ENCODE data around the gene BTN2A1.

BTN2A1 gene

GRCh38 chr6:26486358-26486757, 28.6 kb downstream of the BTN2A1 start:
- no peaks in the 10 kb centered on the region for H3K4me1 ChIP-seq
- no peaks in the 10 kb centered on the region for H3K27me3 ChIP-seq (ENCODE audit: control insufficient read depth, insufficient read depth, low read length)
- H3K9me3 ChIP-seq (ENCODE audit: control insufficient read depth, low read length): no peaks in the 10 kb centered on the region
- no peak overlapping the region for H3K9ac ChIP-seq
- H3K4me3 ChIP-seq (ENCODE audit: low read depth, low read length): no peak overlapping the region
- TF ChIP-seq CTCF (IDR thresholded peaks at IDR 0.05): no peak
- no peak overlapping the region for H2AFZ ChIP-seq
- no peak overlapping the region for H3K27ac ChIP-seq
- no peaks in the 10 kb centered on the region for H3K79me2 ChIP-seq
- no peak overlapping the region for H3K4me2 ChIP-seq (ENCODE audit: low read length)
- no peaks in the 10 kb centered on the region for H3K36me3 ChIP-seq (ENCODE audit: control insufficient read depth, insufficient read depth, low read length)

- no peak overlapping the region for H3K4me2 ChIP-seq (ENCODE audit: low read length)
- H2AFZ ChIP-seq: no peak overlapping the region
Observed at GRCh38 chr6:26487466-26487865, 29.7 kb downstream of the BTN2A1 start.

GRCh38 chr6:26489996-26490964, 32.5 kb downstream of the BTN2A1 start:
- Histone ChIP-seq H3K4me3 (ENCODE audit: low read depth, low read length) (no peak overlapping the region), H3K36me3 (ENCODE audit: control insufficient read depth, insufficient read depth, low read length) (no peaks in the 10 kb centered on the region), H3K4me2 (ENCODE audit: low read length) (no peak overlapping the region), H3K9ac (no peak overlapping the region), H3K79me2 (no peaks in the 10 kb centered on the region), H2AFZ (no peak overlapping the region), H3K27ac (no peak overlapping the region), H3K27me3 (ENCODE audit: control insufficient read depth, insufficient read depth, low read length) (no peaks in the 10 kb centered on the region), H3K9me3 (ENCODE audit: control insufficient read depth, low read length) (no peaks in the 10 kb centered on the region), H3K4me1 (no peaks in the 10 kb centered on the region)
- TF ChIP-seq CTCF (IDR thresholded peaks at IDR 0.05): no peak

More at GRCh38 chr6:26487466-26487865, 29.7 kb downstream of the BTN2A1 start:
- Histone ChIP-seq H3K79me2 (no peaks in the 10 kb centered on the region), H3K9ac (no peak overlapping the region), H3K36me3 (ENCODE audit: control insufficient read depth, insufficient read depth, low read length) (no peaks in the 10 kb centered on the region), H3K9me3 (ENCODE audit: control insufficient read depth, low read length) (no peaks in the 10 kb centered on the region), H3K27ac (no peak overlapping the region), H3K4me1 (no peaks in the 10 kb centered on the region), H3K27me3 (ENCODE audit: control insufficient read depth, insufficient read depth, low read length) (no peaks in the 10 kb centered on the region), H3K4me3 (ENCODE audit: low read depth, low read length) (no peak overlapping the region)
- TF ChIP-seq CTCF (IDR thresholded peaks at IDR 0.05): no peak

GRCh38 chr6:26491604-26492003, 33.8 kb downstream of the BTN2A1 start:
- H3K36me3 ChIP-seq (ENCODE audit: control insufficient read depth, insufficient read depth, low read length): no peaks in the 10 kb centered on the region
- no peaks in the 10 kb centered on the region for H3K27me3 ChIP-seq (ENCODE audit: control insufficient read depth, insufficient read depth, low read length)
- no peak overlapping the region for H3K27ac ChIP-seq
- no peak for TF ChIP-seq CTCF (IDR thresholded peaks at IDR 0.05)
- no peak overlapping the region for H2AFZ ChIP-seq
- H3K4me3 ChIP-seq (ENCODE audit: low read depth, low read length): no peak overlapping the region
- H3K79me2 ChIP-seq: no peaks in the 10 kb centered on the region
- H3K4me1 ChIP-seq: no peaks in the 10 kb centered on the region
- no peak overlapping the region for H3K4me2 ChIP-seq (ENCODE audit: low read length)
- no peaks in the 10 kb centered on the region for H3K9me3 ChIP-seq (ENCODE audit: control insufficient read depth, low read length)
- H3K9ac ChIP-seq: no peak overlapping the region
